Kidney capillary endothelial cell (primary cell): ENCODE data around the gene DKK3.

ENCODE experiments used
- DNase-seq: peaks from one replicate; pipeline ENCODE4 v3.0.0-alpha.2; 2018; ENCODE audit warnings: low spot score

DKK3 gene

DNA sequence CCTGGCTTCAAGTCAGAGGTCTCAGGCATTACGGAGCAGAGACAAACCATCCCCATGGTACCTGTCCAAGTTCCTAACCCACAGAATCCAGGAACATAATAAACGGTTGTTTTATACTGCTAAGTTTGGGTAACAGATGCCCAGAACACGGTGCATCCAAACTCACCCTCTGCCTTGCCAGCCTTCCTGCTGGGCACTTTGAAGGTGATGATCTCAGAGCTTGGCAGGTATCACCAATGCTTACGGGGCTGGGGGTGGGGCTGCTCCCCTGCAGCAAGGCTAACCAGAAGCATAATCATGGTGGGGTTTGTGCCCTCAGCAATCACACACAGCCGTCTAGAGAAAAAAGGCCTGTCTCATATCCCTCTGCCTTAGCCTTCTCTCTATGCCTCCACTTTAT lies 27.1 kb downstream of the DKK3 start:
- no peak for DNase-seq

DNA sequence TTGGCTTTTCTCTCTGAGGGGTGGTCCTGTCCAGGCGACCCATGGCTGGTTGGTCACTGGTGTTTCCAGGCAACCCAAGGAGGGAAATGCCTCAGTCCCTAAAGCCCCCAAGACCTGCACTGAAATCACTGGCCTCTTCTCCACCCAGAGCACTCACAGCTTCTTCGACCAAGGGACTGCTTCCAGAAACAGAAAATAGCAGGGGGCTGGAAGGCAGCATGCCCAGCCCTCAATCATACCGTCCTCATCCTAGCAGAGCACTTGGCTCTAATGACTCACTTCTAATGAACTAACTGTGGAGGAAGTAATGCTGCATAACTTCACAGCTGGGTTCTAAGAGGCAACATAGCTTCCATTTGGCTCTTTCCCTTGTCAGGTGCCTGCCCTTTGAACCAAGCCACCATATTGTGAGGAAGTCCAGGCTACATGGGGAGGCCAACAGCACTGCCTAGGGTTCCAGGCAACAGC lies 27.6 kb downstream of the DKK3 start:
- DNase-seq, result no peak

DNA sequence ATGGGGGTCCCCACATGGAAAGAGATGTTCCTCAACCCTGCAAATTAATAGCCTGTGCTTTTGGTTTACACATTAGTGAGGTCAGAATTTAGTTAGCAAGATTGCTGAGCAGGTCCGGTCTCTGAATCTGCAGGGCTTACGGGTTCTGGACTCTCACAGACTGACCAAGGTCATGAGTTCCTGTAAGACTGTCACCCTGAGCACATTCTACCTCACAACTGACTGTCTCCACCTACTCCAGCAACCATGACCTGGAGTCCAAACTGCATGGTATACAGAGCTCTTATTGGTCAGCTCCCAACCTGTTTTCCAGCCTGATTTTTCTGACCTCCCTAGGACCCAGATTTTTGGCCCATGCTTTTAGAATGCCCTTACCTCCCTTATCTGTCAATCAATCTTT lies 28.2 kb downstream of the DKK3 start:
- no peak for DNase-seq

DNA sequence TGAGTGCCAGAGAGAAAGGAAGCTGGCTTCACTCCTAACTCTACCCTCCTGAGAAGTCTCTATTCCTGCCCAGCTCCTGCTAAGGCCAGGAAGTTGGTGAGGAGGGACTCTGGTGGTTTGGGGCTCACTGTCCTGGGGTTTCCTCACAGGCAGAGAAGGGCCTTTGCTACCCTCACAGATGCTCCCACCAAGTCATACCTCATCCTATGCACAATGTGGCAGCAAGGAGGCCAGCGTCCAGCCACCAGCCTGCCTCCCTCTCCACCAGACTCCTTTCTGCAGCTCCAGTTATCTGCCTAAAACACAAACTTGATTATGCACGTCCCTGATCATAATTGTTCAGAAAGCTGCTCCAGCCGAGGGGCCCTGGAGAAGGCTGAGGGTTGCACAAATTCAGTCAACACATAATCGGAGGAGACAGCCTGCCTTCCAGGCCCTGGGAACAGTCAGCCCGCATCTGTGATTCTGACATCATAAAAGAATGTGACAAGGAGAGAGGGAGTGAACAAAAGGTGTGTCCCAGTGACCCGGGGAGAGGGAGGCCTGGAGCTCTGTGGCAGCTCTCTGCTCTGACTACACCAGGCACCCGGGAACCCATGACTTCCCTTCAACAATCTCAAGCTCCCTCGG lies 28.8 kb downstream of the DKK3 start:
- DNase-seq, result no peak

DNA sequence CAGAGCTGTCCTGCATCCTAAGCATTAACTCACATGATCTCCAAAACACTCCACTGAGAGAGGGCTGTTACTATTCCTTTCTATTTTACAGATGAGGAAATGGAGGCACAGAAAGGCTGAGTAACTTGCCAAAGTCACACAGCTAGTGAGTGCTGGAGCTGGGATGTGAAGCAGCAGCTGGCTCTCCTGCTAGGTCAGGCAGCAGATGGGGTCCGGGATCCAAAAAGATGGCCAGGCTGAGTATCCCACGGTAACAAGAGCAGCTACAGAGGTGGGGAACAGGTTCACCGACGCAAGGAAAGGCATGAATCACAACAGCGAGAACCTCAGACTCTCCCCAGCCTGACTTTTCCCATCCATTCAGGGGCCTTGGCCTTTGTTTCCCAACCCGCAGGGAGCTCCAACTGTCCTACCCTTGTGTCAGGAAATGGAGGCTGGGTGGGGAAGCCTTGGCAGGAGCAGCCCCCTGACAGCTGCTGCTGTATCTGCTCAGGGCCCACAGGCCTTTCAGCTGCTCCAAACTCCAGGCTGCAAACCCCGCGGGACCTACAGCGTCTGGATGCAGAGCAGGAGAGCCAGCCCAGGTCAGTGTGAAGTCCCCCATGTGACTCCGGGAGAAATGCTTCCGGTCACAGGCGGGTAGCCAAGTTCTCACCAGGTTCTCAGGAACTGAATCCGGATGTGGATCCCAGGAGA lies 29.5 kb downstream of the DKK3 start:
- DNase-seq, result peak; percentile 94

DNA sequence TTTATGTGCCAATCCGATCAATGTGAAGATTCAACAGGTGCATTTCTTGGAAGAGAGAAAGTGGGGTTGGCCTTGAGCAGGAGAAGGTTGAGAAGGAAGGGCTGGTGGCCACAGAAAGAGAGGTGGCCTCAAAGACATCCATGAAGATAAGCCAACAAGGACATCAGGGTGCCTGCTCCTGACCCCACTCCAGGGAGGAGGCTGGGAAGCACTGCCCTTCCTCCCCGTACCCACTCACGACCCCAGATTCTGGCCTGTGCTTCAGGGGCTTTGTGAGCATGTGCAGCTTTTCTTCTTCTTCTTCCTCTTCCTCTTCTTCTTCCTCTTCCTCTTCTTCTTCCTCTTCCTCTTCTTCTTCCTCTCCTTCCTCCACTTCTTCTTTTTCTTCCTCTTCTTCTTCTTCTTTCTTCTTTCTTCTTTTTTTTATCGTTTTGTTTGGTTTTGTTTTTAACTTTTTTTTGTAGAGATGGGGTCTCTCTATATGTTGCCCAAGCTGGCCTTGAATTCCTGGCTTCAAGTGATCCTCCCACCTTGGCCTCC lies 30.3 kb downstream of the DKK3 start:
- DNase-seq, result no peak

DNA sequence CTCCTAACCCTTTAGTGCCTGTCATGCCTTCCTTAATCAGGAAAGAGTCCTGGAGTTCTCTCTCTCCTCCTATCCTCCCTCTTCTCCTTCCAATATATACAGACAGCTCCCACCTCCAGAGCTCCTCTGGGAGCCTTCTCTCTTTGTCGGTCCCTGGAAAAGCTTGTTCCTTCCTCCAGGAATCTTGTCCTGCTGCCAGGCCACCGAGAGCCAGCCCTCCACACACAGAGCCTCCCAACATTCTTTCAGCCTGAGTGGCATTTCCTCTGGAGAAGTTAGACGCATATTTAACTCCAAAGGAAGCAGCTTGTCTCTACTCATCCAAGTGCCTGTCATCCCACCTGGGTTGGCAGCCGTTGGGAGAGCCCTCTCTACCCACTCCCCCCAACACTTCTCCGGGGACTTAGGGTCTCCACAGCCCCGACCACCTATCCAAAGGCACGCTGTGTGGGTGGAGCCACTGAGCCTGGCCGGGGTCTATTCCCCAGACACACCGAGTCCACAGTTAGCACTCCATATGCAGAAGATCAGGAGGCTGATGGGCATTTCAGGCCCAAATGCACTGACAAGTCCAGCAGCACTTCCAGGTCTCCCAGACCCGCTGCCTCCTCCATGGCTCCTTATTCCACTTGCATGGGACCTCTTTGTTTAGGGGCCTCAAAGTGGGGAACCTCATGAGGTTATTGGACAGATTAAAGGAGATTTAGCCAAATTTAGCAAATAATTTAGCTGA lies 31.1 kb downstream of the DKK3 start:
- peak; percentile 94 for DNase-seq

DNA sequence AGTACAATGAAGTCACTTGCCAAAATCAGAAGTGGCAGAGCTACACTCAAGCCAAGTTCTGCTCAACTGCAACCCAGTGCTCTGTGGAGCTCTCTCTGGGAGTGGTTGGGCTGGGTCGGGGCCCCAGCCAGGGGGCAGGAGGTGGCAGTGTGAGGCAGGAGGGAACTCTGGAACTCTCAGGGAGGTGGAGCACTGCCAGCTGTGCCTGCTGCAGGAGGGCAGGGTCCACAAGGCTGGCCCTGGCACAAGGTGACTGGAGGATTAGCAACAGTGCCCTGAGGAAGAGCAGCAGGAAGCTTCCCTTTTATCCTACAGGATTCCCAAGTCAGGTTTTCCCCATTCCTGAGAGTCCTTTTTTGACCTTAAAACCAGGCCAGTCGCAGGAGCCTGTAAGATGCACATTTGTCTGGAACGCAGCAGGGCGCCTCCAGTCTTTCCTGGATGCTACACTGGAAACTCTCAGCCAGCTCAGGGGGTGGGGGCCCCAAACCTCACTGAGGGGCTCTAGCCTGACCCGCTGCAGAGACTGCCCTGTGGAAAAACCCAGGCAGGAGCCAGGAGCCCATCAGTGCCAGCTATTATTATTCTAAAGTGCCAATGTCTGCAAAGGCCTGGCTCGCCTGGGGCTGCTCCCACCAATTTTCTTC lies 31.8 kb downstream of the DKK3 start:
- DNase-seq, result peak; percentile 52

DNA sequence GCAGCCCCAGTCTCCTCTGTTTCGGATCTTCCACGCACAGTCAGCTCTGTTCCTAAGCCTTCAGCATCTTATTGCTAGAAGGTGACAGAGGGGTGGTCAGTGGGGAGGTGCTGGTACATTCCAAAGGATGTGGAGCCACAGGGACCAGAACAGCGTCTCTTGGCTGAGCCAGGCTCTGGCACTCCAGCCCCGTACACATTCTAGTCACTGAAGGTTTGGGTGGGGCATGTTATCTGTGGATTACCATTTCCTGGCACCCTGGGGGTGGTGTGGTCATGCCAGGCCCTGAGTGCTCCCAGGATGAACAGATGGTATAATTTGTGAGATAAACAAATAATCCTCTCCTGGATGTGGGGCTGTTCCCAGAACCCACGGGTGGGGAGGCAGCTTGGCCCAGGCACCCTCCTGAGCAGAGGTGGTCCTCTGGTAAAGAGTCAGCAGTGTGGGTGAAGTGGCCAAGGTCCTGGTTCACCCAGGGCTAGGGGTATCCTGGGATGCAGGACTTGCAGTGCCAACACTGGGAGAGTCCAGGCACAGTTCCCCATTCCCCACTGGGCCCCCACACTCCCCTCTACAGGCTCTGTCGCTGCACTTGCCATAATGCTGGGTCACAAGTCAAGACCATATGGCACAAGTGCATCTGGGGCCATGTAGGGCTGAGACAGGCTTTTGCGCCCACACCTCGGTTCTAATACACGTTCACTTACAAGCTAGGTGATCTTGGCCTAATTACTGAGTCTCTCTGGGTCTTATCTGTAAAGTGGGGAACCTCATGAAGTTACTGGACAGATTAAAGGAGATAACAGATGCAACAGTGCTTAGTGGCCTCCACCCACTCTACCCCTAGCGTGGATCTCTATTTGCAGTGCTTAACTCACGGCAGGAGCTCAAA lies 33.0 kb downstream of the DKK3 start:
- DNase-seq, result no peak

DNA sequence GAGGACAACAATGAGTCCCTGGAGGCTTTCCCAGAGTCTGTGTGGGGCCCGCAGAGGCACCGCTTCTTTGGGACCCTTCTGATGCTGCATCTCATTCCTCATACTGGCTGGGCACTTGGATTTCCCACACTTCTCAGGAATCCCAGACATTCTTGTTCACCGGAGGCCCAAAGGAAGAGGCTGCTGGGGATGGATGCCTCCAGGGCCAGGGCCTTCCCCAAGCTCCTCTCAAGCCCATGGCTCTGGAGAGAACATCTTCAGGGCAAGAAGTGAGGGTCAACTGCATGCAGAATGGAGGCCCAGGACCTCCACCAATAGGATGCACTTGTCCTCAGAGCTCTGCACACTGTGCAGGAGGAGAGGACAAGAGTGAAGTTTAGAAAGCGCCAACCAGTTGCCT lies 34.6 kb downstream of the DKK3 start:
- no peak for DNase-seq

DNA sequence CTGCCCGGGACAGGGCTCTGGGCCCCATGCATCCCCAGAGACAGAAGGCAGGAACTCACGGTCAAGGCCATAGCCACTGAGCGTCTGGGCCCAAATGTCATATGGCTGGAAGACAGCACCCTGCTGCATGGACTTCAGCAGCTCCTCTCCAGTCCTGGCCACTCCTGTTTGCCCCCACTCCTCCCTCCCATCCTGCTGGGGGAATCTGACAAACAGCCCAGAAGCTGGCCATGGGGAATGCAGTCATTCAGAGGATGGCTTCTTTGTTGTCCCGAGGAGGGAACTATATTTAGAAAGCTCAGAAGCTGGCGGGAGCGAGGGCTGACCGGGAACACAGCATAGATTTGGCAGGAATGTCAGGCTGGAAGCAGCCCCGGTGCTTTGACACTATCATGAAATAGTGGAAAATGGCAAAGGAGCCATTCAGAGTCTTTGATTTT lies 35.0 kb downstream of the DKK3 start:
- no peak for DNase-seq

DNA sequence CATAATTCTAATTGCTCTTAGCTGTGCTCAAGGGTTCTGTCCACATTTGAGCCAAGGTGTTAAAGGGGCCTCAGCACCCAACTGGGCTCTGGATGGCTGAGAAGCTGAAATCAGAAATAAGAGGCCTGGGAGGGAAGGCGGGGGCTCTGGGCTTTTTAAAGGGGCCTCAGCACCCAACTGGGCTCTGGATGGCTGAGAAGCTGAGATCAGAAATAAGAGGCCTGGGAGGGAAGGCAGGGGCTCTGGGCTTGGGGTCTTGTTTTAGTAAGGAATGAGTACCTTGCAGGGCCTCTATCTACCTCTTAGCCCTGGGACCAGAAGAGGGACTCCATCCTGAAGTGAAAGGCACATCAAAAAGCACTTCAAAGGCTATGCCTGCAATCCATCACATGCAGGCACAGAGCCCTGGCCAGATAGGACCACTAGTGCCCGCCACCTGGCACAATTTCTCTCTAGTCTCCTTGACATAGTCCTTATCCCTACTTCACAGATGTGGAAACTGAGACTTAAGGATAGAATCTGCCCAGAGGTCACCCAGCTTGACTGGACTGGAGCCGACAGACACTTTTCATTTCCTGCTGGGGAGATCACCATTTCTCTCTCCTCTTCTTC lies 35.6 kb downstream of the DKK3 start:
- no peak for DNase-seq

DNA sequence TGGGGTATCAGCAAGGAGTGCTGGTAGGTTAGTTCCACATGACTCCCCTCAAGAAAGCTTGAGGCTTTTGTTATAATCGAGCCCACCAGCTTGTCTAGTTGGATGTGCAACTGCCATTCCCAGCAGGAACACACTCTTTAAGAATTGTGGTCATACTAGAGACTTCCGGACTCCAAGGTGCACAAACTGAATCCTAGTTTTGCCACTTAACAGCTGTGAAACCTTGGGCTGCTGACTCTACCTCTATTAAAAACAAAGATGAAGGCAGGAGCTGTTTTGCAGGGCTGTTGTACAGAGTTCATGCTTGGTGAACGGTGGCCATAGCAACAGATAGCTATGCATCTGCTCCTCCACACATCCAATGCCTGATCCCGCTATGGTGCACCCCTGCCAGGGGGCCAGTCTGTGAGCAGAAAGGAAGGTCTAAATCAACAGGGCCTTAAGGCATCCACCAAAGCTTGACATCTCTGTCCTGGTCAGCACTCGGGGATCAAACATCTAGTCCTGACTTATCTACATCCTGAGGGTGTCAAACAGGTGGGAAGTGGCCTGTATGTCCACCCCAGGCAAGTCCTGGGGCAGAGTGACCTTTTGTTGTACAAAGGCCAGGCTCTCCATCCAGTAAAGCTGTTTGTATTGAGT lies 36.4 kb downstream of the DKK3 start:
- no peak for DNase-seq

DNA sequence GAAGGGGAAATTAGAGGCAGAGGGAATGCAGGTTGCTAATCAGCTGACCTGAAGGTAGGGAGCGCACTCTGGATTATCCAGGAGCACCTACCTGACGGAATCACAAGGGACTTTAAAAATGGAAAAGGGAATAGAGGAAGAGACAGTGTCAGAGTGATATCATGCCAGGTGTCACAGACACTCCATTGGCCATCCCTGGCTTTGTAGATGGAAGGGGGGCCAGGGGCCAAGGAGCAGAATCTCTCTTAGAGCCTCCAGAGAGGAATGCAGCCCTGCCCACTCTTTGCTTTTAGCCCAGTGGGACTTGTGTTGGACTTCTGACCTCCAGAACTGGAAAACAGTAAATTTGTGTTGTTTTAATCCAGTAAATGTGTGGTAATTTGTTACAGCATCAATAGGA lies 37.9 kb downstream of the DKK3 start:
- no peak for DNase-seq

DNA sequence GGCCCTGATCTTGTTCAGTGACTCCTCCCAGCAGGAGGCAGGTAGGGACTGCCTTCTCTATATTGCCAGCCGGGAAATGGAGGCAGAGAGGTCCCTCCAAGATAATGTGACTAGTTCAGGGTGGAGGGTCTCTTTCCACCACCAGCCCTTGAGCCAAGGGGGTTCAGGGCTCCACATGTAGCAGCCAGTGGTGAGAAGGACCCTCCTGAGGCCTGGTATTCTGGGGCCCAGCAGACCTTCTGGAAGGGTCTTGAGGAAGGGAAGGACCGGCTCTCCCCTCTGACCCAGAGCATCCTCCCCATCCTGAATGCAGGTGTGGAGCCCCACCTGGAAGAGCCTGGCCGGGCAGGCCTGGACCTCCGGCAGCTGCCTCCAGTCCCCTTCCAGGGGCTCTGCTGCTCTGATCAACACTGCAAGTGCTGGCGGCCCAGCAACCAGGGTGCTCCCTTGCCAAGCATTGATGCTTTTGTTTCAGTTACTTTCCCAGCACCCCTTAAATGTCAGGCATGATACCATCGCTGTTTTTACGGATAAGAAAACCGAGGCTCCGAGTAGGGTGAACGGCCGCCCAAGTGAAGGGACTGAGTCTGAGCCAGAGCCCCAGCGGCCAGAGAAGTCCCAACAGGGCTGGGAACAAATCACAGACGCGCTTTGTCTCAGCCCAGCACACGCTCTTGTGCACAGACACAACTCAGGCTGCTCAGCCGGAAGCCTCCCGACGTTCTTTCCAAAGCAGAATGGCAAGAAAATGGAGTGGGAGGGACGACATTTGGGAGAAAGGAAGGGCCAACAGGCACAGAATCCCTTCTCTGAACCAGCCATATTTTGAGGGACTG lies 38.8 kb downstream of the DKK3 start:
- no peak for DNase-seq

DNA sequence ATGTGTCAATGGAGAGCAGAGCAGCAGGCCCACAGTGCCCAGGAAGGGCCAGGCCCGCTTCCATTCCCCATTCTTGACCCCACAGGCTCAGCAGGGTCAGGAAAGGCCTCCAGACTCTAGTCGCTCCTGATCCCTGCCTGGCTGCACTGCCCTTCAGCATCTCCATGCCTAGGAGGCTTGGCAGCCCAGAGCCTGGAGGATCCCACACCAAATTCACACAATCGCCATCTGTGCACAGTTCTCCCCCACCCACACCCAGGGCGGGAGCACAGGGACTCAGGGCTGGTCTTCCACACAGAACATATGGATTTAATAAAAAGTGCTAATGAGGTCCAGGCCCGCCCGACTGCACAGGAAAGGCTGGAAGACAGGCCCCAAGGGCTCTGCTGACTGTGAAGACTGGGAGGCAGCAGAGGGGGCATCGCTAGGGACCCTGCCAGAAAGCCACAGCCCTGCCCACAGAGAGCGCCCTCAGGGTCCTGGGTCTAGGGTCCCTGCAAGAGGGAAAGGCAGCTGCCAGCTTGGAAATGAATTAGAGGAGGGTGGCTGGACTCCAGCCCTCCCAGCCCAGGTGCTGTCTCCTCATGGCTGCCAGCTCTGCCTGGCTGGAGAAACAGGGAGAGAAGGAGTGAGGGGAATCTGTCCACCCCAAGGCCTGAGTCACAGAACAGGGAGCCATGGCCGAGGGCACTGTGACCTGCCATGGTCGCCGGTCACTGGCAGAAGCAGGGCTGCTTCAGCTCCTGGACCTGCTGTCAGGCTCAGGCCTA lies 39.7 kb downstream of the DKK3 start:
- no peak for DNase-seq

DNA sequence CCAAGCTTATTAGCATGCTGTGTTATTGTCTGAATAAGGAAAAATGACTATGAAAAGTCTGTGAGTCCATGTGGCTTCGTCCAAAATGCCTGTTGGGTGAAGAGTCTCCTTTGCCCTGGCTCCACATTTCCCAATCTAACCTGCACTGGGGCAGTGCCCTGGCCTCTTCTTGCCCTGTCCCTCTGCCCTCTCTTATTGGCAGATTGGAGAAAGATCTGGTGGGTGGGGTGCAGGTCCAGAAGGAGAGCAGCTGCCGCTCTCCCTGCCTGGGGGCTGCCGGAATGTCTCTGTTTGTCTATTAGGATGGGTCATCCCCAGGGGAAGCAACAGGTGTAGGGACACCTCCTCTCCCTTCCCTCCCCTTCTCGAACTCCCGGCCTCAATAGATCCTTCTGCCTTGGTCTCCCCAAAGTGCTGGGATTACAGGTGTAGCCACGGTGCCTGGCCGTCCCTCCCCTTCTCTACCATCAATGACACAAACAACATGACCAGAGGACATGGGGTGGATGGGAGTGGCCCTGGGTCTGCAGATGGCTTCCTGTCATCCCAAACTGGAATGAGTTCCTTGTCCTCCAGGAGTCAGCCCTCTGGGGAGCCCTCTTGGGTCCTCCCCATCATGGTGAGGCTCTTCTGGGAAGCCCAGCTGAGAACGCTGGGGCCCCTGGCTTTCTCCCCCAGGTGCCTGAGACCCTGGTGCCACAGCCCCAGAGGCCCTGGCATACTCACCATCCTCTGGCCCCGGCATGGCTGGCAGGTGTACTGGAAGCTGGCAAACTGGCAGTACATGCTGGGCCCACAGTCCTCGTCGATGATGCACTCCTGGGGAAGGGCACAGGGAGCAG lies 40.5 kb downstream of the DKK3 start:
- no peak for DNase-seq
